ENCODE results near the gene ITFG1.

ITFG1 gene

DNA sequence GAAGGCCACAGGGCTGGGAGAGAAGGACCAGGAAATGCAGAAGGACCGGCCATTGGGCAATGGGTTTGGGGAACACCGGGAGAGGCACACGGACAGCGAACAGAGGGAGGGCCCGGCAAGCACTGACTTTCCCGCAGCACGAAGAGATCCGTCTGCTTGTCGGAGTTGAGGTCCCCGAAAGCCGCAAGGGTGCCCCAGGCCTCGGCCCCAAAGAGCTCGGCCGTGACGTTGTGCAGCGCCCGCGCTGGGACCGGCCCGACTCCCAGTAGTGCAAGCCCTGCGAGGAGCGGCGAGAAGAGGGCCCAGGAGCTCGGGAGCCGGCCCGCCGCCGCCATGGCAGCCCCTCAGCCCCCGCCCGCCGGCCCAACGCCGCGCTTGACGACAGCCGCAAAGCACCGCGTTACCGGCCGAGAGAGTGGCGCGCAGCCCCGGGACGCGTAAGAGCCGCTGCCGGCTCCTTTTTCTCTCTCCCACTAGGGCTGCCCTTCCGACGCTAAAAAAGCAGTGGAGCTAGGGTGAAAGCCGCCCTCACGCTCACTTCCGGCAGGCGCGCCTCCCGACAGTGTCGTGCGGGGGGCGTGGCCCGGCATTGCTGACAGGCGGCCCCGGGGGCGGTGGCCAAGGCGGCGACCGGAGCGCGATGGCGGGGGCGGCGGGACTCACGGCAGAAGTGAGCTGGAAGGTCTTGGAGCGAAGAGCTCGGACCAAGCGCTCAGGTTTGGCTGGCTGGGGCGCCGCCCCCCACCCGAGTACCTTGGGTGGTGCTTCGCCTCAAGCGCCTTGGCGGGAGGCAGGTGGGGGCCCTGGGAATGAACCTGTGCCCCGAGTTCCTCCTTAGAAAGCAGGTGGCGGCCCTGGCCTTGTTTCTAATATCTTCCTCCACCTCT is at the start of gene ITFG1, which contains the start of gene PHKB:
Gene ITFG1 (minus strand): TSS at position 353 of the 887 bp plus-strand sequence. CDS start 18 bp downstream, at position 335.
Gene PHKB (plus strand): TSS at position 621 of the 887 bp plus-strand sequence. CDS start 20 bp downstream, at position 641.
- peak; percentile 91 to 93 for DNase-seq

DNA sequence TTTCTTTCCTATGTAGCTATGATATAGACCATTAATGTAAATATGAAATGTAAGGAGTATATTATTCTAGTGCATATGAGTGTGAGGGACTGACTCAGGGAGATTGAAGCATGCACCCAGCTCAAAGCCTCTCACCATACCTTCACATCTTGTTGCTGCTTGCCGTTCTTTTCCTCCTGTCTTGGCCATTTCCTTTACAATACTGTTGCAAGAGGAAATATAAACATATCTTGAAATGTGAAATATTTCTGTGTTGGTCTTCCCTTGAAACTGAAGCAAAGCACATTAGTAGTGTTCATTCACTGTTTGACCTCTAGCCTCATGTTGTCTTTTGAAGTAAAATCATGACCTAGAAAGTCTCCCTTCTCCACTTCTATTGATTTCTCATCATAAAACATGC is 46.8 kb upstream of the ITFG1 start:
- no peak for DNase-seq

DNA sequence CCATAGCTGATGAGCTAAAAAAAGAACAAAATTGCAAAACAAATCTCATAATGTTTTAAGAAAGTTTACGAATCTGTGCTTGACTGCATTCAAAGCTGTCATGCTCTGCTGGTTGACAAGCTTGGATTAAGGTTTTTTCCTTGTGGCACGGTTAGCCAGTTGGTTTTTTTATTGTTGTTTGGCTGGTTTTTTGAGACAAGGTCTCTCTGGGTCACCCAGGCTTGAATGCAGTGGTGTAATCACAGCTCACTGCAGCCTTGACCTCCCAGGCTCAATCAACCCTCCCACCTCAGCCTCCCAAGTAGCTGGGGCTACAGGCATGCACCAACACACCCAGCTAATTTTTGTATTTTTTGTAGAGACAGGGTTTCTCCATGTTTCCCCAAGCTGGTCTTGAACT is 45.9 kb upstream of the ITFG1 start:
- no peak for DNase-seq

DNA sequence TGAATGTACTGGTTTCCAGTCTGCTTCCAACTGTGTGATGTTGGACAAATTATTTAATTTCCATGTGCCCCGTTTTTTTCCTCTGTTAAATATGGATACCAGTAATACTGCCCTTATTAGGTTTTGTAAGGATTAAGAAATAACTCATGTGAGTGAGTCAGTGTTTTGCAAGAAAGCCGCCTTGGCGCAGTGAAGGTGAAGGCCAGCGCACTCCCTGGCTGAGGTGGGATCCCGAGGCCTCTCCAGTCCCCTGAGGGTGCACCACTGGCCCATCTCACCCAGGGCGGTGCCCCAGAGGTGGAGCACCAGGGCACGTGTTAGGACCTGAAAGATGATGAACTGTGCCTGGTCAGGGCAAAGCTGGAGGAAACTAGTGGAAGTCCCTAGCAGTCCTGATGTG is 43.7 kb upstream of the ITFG1 start:
- no peak for DNase-seq

DNA sequence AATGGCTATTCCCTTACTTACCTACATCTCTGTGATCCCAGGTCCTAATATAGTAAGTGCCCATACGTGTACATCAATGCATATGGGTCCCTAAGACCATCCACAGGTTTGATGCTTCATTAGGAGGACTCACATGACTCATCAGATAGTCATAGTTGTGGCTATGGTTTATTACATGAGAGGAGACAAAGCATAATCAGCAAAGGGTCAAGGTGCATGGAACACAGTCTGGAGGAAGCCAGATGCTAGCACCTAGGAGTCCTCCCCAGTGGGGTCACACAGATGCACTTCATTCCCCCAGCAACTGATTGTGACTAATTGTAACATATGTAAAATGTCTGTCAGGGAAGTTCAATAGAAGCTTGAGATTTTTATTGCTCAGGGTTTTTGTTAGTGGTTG is 43.1 kb upstream of the ITFG1 start:
- no peak for DNase-seq

DNA sequence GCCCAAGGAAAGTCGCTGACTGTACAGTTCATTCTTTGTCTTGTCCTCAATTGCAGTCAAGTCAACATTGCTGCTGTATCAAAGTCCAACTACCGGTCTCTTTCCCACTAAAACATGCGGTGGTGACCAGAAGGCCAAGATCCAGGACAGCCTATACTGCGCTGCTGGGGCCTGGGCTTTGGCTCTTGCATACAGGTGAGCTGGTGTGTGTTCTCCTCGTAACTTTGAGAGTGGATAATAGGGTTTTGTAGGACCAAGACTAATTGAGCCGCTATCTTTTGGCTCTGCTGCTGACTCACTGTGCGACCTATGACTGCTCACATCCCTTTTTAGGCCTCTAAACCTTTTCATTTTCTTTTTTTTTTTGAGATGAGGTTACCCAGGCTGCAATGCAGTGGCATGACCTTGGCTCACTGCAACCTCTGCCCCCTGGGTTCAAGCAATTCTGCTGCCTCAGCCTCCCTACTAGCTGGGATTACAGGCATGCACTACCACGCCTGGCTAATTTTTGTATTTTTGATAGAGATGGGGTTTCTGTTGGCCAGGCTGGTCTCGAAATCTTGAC is 38.9 kb upstream of the ITFG1 start:
- DNase-seq: no peak

DNA sequence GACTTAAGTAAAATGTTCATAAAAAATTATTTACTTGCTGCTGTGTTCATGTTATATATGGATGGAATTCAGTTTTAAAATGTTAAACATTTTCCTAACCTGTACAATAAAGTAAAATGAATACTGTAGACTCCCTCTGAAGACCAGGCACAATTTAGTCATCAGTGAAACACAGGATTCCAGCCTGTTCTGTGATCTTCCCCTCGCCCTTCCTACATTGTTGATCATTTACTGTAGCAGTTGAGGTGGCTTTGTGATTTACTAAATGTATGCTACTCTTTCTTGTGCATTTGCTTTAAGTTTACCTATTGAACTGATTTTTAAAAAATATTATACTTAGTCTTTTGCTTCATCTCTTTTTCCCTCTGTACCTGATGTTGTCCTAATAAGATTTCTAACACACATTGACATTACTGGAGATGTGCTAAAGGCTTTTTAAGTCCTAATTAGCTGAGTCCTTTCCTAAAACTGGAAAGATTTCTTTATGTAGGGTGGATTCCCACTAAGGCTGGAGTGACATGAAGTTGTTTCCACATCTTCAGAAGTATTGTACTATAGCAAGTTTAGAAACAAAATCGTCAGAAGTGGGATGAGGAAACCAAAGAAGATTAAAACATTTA is 38.3 kb upstream of the ITFG1 start:
- no peak for DNase-seq

DNA sequence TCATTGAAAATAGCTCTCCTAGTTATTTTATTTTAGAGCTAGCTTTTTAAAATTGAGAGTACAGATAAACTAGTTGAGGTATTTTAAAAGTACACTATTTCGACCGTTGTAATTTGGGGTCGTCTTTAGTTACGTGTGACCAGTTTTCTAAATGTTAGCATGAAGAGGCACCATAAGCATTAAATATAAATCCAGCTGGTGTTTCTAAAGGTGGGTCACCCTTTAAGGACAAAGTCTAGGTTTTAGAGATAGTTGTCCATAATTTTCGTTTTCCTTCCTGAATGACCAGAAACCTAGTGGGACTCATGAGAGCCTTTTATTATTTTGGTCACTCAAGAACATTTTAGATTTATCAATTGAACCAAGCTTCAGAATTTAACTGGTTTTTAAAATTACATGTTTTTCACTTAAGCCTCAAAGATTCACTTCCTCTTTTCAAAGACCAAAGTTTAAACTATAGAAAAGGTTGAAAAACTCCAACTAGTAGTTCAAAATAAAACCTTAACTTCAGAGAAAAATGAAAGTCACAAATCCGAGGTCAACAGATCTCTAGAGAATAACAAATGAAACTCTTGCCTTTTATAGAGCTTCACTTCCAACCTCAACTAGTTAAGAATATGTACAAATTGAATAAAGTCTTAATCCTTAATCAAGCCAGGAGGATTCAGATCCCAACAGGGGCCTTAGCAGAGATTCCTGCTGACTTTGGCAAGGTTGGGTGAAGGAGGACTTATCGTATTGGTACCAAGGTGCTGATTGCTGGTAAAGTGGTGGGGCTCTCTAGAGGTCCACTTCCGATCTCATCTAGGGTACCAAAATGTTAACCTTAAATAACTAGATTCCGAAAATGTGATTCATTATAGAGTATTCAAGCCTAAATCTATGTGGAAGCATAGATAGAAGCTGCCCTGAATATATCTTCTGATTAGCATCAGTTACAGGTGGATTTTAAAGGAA is 32.8 kb upstream of the ITFG1 start:
- no peak for DNase-seq

DNA sequence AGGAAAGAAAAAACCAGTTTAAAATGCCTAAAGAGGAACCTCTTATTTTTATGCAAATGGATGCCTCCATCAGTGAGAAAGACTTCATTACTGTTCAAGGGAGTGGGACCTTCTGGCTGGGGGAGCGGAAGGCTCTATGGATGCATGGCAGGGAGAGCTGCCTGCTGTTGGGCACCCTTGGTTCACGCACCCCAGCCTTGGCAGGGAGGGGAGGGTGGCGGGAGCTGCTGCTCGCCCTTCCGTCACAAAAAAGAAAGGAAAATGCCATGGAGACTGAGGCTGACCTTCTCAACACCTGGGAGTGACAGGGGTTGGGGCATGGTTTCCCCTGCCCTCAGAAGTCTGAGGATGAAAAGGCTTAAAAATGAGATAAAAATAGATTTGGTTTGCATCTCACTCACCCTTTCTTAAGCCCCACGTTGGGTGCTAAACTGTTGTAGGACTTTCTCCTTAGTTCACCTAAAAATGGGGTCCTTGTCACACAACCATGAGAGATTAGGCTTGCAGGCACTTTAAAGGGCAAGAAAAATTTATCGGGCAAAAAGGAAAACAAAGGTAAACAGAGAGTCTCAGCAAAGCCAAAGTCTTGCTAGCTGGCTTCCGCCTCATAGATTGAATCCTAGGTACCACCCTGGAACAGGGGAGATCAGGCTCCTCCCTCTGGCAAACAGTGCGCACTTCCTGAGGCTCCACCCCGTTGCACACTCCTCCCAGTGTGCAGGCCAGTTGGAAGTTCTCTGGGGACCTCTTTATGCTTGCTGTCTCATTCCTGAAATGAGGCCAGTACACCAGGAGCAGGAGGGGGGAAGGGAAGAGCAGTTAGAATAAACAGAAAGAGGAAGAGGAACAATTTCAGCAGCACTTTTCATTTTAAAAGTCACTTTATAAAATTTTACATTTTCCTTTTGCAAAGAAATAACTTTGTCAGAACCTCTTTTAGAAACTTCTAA is 31.8 kb upstream of the ITFG1 start:
- no peak for DNase-seq

DNA sequence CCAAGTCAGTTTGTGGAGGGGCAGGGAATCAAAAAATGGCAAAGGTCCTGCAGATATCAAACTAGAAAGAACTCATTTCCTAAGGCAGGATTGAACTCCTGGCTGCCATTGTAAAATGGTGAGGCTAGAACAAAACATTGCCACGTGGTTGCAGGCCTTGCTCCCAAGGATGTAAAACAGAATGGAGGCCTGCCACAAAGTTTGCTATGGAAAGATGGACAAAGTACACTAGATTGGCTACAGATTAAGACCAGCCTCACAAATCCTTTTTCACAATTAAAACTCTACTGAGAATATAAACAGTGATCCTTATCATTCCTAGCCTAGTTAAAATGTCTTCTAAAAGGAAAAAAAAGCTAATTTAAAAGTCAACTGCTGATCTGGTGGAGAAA is 31.2 kb upstream of the ITFG1 start:
- DNase-seq: no peak

DNA sequence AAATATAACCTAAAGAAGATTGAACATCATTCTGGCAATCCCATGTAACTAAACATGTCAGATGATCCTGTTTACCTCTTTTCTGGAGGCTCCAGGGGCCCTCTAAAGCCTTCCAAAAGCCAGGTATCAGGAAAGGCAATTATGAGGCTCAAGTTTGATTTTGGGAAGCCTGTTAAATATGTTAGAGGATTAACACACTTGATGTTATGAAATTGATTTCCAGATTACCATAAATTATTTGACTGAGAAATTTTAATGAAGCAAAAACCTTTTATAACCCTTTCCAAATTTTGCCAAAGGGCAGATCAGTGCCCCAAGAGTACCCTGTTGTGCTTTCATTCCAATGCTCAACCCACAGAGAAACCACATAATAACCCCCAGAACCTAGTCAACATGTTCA is 29.6 kb upstream of the ITFG1 start:
- no peak for DNase-seq

DNA sequence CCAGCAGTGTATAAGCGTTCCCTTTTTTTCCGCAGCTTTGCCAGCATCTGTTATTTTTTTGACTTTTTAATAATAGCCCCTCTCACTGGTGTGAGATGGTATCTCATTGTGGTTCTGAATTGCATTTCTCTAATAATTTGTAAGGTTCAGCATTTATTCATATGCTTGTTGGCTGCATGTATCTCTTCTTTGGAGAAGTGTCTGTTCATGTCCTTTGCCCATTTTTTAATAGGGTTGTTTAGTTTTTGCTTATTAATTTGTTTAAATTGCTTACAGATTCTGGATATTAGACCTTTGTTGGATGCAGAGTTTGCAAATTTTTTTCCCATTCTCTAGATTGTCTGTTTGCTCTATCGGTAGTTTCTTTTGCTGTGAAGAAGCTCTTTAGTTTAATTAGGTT is 27.2 kb upstream of the ITFG1 start:
- no peak for DNase-seq

DNA sequence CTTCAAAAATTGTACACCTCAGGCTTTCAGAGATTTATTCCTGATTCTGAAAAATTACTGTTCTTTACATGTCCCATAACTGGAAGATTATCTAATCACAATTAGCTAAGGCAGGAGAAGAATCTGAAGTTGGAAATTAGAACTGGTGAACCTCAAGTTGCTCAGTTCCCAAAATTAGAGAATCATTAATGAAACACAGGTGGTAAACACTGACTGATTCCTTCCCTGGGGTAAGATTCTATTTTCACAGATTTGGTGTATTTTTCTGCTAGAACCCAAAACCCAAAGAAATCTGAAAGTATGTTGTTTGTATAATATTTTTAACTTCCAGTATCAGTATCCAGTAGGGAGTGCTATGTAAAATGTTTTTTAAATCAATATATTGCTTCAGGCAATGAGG is 26.0 kb upstream of the ITFG1 start:
- no peak for DNase-seq

DNA sequence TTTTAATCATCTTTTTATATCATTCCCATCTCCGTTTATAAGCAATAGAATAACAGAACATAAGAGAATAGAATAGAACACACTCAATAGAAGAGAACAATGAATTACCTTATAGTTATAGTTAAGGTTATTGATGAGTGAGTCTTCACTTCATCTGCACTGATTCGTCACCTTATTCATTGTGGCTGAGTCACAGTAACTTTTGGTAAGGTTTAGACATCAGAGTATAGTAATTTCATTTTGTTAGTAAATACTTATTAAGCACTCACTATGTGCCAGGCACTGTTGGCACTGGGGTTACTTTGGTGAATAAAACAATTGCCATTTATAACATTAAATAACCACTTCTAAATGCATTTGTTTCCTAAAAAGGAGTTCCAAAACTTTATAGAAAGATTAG is 22.8 kb upstream of the ITFG1 start:
- no peak for DNase-seq

DNA sequence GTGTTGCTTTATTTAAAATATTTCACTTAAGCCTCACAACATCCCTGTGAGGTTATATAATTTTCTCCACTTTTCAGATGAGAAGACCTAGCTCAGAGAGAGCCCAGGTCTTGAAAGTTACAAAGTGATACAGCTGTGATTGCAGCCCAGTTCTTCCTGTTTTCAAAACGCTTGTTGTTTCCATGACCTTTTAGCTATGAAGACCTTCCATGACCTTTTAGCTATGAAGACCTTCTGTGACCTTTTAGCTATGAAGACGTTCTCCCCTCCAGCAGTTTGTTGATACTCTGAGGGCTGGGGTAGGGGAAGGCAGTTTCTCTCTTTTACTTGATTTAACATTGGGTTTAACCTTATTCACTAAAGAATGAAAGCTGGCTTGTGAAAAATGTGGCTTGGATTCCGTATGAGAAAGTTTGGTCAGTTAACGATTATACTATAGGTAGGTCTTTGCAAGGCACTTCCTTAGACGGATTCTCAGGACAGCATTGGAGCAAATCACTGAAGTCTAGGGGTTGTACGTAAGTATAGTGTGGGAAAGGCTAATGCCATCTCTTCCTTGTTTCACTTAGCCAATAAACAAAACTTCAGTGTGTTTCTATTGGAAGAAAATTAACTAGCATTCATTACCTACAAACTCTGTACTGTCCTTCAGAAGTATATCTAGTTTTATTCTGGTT is 21.0 kb upstream of the ITFG1 start:
- no peak for DNase-seq

DNA sequence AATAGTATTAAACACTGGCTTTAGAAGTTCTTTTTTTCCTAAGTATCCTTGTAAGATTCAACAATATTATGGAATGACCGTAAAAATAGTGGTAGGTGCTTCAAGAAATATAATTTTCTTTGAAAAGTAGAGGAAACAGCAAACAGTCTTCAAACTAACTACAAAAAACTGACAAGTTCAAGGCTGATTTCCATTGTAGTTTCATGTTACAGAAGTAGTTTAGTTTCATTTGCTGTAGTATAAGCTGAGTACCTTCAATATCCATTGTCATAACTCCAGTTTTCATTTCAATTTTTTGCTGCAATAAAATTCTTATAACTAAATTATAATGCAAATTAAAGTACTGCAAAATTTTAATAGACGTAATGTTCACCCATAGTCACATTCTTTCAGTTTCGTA is 19.5 kb upstream of the ITFG1 start:
- no peak for DNase-seq

DNA sequence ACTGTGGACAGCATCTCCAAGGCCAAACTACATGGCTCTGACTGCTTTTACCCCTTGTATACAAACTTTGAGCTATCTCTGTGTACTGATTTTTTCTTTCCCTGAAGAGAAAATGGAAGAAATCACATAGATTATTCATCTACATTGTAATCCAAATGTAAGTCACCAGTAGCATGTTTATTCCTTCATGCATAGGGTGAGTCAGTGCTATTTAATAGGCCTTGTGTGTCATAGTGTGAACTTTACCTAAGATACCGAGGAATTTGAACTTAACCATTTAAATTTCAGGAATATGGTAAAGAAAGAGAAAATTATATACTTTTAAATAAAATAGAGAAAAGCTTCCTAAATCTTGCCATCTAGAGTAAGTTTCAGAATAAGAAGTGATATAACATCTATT is 16.8 kb upstream of the ITFG1 start:
- no peak for DNase-seq

DNA sequence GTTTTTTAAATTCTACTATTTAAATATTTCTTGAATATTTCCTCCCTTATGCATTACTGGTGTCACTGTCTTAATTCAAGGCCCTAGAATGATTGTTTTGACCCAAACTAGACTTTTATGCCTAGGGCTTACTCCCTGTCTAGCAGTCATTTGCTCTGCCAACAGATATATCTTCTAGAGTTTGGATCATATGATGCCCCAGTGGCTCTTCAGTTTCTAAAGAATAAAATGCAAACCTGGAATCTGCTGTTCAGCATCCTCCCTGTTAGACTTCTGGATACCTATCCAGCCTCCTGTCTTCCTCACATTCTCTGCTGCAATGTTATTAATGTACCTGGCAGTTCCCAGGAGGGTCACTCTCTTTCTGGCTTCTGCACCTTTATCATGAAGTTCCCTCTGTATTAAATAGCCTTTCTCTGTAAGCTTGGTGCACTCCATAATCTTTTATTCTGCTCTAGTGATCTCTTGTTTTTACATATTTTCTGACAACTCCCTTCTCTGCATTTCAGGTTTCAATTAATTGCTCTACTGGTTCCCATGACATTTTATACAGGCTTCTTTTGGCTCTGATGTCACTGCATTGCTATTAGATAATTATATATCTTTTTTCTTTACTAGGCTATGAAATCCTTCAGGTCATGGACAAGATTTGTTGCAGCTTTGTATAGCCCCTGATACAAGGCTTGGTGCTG is 15.9 kb upstream of the ITFG1 start:
- DNase-seq: no peak

DNA sequence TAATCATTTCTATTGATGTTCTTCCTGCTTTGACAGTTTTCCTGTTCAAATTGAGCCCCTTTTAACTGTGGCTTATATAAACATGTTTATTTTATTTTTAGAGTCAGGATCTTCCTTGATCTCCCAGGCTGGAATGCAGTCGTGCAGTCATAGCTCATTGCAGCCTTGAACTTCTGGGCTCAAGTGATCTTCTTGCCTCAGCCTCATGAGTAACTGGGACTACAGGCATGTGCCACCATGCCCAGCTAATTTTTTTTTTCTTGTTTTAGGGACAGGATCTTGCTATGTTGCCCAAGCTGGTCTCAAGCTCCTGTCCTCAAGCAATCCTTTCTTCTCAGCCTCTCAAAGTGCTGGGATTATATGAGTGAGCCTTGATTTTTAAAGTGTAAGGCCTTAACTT is 14.9 kb upstream of the ITFG1 start:
- no peak for DNase-seq

DNA sequence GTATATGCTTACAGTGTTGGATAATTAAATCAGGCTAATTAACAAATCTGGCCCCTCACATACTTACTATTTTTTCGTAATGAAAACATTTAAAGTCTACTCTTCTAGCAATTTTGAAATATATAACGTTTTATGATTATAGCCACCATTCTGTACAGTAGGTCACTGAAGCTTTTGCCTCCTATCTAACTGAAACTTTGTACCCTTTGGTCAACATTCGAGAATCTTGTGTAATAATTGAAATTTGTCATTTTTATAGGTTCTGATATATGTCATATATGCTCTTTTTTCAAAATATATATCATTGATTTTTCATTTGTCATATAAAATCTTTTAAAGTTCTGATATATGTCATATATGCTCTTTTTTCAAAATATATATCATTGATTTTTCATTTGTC is 12.9 kb upstream of the ITFG1 start:
- no peak for DNase-seq

All from activated CD4-positive, alpha-beta T cell treated with anti-CD3 and anti-CD28 coated beads, Interleukin-2, amount 50 U/mL, for 4 hours (primary cell).